K562 (cell line): ENCODE results near the gene EML3. TPM values are rescaled to one million over a fixed set of nuclear protein-coding genes. Genes with fewer than 3 reads are reported as not detected.
A peak's percentile ranks its signal among the peaks of the same experiment; 100 is the strongest.

Experiments
- EP400 ChIP-seq: fragments of 450-650 bp; IDR thresholded peaks from 2 replicates; pipeline ENCODE4 v1.6.1; 2017; ENCODE audit warnings: antibody characterized with exemption, mild to moderate bottlenecking, moderate library complexity
- ERF ChIP-seq: fragments of 450-650 bp; formaldehyde crosslinking; IDR thresholded peaks from 2 replicates; pipeline ENCODE4 v1.4.0; 2020; ENCODE audit warnings: mild to moderate bottlenecking, mixed read lengths
- GABPA ChIP-seq: fragments of 200-800 bp; sonication (Bioruptor generic); conservative IDR thresholded peaks from 2 replicates; pipeline ENCODE4 v1.6.1; 2016; ENCODE audit warnings: low read depth, missing genetic modification characterization, missing compliant biosample characterization
- HCFC1 ChIP-seq: IDR thresholded peaks from 2 replicates; pipeline ENCODE4 v1.6.1; 2012; ENCODE audit warnings: low read depth, low read length, improper control_type of control experiment
- POLR2AphosphoS5 ChIP-seq: IDR thresholded peaks from 2 replicates; pipeline ENCODE4 v1.6.1; 2011; ENCODE audit warnings: mild to moderate bottlenecking, low read depth, low read length, moderate library complexity; ENCODE audit not compliant: control insufficient read depth, insufficient read depth
- POLR3G ChIP-seq: IDR thresholded peaks from 2 replicates; pipeline ENCODE4 v1.6.1; 2011; ENCODE audit not compliant: insufficient read length, insufficient replicate concordance; ENCODE audit errors: extremely low read depth
- SAFB ChIP-seq: fragments of 200-400 bp; formaldehyde crosslinking; IDR thresholded peaks from 2 replicates; pipeline ENCODE4 v1.6.1; 2017; ENCODE audit warnings: low read depth, low read length, borderline replicate concordance
- SIRT6 ChIP-seq: IDR thresholded peaks from one replicate; pipeline ENCODE4 v1.6.1; 2012; ENCODE audit warnings: low read depth, mild to moderate bottlenecking, control low read depth, inconsistent platforms, low read length, moderate library complexity
- SREBF1 ChIP-seq: fragments of 150-350 bp; IDR thresholded peaks from 2 replicates; pipeline ENCODE4 v1.6.1; 2014; ENCODE audit warnings: antibody characterized with exemption, low read depth, low read length, borderline replicate concordance
- YY1 ChIP-seq, 3 experiments: IDR thresholded peaks; 2 replicates each; pipeline ENCODE4 v1.6.1; 2011; ENCODE audit warnings: low read length in 2 of 3, mild to moderate bottlenecking in 2 of 3, moderate library complexity in 2 of 3, borderline replicate concordance in 1 of 3, control low read depth in 1 of 3, low read depth in 1 of 3; ENCODE audit not compliant: insufficient read depth in 3 of 3, insufficient replicate concordance in 2 of 3, control insufficient read depth in 1 of 3, insufficient read length in 1 of 3; ENCODE audit errors: extremely low read depth in 1 of 3
- polyA plus RNA-seq, 8 experiments: library from polyadenylated mRNA; depleted of rRNA in 4 of 8; stranded (reverse) in 5 of 8; unstranded in 3 of 8; fragments of >200 nt; fragmentation: Nextera tagmentation in 2 of 8; fragmentation: Illumina TruSeq in 1 of 8; extraction: Ambion mirVana in 2 of 8; extraction: Trizol in 1 of 8; gene quantifications; 2 replicates each; pipeline versions ENCODE4 v1.2.1 to v1.2.3, GENCODE V29; 2011 to 2014; ENCODE audit warnings: inconsistent platforms in 1 of 8, missing spikeins in 1 of 8
- total RNA-seq, 7 experiments: library from RNA; depleted of rRNA in 6 of 7; stranded (reverse); fragments of >200 nt in 6 of 7; fragmentation: Illumina TruSeq in 2 of 7; extraction: Trizol in 2 of 7; gene quantifications; 2 replicates each; pipeline versions ENCODE4 v1.2.1 to v1.2.3, GENCODE V29; 2011 to 2021; ENCODE audit warnings: low replicate concordance in 1 of 7
- TF ChIP-seq, protein P1 (sequence below), 2 experiments: fragments of 450-650 bp in 1 of 2; sonication (generic) in 1 of 2; formaldehyde crosslinking; conservative IDR thresholded peaks; 2 replicates each; pipeline versions ENCODE4 v1.4.0 to v1.8.1; 2020 to 2022; ENCODE audit warnings: mild to moderate bottlenecking in 1 of 2, missing genetic modification reagents in 1 of 2
- TF ChIP-seq, protein P2 (sequence below): fragments of 450-650 bp; IDR thresholded peaks from 2 replicates; pipeline ENCODE4 v1.6.1; 2018; ENCODE audit not compliant: partially characterized antibody
- TF ChIP-seq, protein P3 (sequence below): sonication (generic); formaldehyde crosslinking; IDR thresholded peaks from 2 replicates; pipeline ENCODE4 v1.9.0; 2022; ENCODE audit warnings: mild to moderate bottlenecking, missing genetic modification reagents
- TF ChIP-seq, protein P4 (sequence below): conservative IDR thresholded peaks from 2 replicates; pipeline ENCODE4 v1.6.1; 2011; ENCODE audit warnings: low read depth, mild to moderate bottlenecking, low read length; ENCODE audit not compliant: control insufficient read depth
- TF ChIP-seq, protein P5 (sequence below): sonication (generic); formaldehyde crosslinking; IDR thresholded peaks from 2 replicates; pipeline ENCODE4 v1.8.0; 2022; ENCODE audit warnings: mild to moderate bottlenecking, missing genetic modification reagents

The EML3 gene
- total and polyA plus RNA-seq, 9 of the 15 experiments (the other 6 are each of a cell fraction or from before 2014, with no cell fraction given), result 0.32 to 90.5 (median 26.4) TPM

DNA sequence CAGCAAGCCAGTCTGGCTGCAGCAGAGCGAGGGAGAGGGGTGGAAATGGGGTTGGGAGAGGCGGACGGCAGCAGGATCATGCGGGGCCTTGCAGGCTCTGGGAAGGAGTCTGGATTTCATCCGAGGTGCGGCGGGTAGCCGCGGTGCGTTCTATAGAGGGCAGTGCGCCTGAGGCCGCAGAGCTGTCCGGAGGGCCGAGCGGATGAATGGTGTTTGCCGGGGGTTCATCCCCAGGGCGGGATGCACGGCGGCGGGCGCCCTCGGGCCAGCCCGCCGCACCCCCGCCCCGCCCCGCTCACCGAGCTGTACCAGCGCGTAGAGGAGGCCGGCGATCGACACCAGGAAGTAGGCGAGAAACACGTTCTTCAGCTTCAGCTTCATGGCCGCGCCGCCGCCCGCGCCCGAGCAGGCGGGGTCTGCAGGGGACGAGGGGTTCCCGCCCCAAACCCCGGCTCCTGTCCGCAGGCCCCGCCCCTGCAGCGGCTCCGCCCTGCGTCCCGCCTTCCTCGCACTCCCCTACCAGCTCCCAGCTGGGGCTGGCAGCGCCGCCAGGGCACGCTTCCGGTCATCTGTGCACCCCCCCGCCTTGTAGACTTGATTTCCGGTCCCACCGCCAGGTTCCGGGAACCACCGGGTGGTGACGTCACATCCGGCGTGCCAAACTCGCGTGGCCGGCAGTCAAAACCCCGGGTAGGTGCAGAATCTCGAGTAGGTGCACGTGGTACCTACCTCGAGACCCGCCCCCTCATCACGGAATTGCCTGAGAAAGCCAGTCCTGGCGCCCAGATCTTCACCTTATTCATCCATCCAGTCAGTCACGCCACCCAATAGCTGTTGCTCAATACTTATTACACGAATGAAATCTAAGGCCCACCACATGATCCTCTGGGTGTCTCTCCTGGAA, 9.2 kb upstream of the EML3 start, which contains the start of gene B3GAT3 (continued):
- TF ChIP-seq, protein P1, sequence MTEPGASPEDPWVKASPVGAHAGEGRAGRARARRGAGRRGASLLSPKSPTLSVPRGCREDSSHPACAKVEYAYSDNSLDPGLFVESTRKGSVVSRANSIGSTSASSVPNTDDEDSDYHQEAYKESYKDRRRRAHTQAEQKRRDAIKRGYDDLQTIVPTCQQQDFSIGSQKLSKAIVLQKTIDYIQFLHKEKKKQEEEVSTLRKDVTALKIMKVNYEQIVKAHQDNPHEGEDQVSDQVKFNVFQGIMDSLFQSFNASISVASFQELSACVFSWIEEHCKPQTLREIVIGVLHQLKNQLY (CRISPR knock-in tag; conservative IDR thresholded peaks at IDR 0.05), result no peak
- TF ChIP-seq GABPA (tag) (peak; percentile 99), EP400 (peak; percentile 94), SREBF1 (no peak), SIRT6 (no peak), YY1 (IDR thresholded peaks at IDR 0.05; ENCODE audit: borderline replicate concordance in 1 of 3, control insufficient read depth in 1 of 3, extremely low read depth in 1 of 3, insufficient read depth in 3 of 3, insufficient read length in 1 of 3, insufficient replicate concordance in 2 of 3, low read depth in 1 of 3, low read length in 2 of 3) (peak in 2 of 3 experiments; percentile 66 to 81), HCFC1 (peak; percentile 74), SAFB (peak; percentile 65; the same call in 1 of the 2 replicates), POLR3G (no peak), ERF (CRISPR knock-in tag) (no peak), POLR2AphosphoS5 (peak; percentile 75; the same call in 1 of the 2 replicates)
- TF ChIP-seq, protein P2, sequence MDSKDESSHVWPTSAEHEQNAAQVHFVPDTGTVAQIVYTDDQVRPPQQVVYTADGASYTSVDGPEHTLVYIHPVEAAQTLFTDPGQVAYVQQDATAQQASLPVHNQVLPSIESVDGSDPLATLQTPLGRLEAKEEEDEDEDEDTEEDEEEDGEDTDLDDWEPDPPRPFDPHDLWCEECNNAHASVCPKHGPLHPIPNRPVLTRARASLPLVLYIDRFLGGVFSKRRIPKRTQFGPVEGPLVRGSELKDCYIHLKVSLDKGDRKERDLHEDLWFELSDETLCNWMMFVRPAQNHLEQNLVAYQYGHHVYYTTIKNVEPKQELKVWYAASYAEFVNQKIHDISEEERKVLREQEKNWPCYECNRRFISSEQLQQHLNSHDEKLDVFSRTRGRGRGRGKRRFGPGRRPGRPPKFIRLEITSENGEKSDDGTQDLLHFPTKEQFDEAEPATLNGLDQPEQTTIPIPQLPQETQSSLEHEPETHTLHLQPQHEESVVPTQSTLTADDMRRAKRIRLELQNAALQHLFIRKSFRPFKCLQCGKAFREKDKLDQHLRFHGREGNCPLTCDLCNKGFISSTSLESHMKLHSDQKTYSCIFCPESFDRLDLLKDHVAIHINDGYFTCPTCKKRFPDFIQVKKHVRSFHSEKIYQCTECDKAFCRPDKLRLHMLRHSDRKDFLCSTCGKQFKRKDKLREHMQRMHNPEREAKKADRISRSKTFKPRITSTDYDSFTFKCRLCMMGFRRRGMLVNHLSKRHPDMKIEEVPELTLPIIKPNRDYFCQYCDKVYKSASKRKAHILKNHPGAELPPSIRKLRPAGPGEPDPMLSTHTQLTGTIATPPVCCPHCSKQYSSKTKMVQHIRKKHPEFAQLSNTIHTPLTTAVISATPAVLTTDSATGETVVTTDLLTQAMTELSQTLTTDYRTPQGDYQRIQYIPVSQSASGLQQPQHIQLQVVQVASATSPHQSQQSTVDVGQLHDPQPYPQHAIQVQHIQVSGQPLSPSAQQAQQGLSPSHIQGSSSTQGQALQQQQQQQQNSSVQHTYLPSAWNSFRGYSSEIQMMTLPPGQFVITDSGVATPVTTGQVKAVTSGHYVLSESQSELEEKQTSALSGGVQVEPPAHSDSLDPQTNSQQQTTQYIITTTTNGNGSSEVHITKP, result peak; percentile 6
- TF ChIP-seq, protein P3, sequence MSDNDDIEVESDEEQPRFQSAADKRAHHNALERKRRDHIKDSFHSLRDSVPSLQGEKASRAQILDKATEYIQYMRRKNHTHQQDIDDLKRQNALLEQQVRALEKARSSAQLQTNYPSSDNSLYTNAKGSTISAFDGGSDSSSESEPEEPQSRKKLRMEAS (CRISPR knock-in tag), result peak; percentile 97
- TF ChIP-seq, protein P4, sequence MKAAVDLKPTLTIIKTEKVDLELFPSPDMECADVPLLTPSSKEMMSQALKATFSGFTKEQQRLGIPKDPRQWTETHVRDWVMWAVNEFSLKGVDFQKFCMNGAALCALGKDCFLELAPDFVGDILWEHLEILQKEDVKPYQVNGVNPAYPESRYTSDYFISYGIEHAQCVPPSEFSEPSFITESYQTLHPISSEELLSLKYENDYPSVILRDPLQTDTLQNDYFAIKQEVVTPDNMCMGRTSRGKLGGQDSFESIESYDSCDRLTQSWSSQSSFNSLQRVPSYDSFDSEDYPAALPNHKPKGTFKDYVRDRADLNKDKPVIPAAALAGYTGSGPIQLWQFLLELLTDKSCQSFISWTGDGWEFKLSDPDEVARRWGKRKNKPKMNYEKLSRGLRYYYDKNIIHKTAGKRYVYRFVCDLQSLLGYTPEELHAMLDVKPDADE, result peak; percentile 82; the same call in 1 of the 2 replicates
- TF ChIP-seq, protein P5, sequence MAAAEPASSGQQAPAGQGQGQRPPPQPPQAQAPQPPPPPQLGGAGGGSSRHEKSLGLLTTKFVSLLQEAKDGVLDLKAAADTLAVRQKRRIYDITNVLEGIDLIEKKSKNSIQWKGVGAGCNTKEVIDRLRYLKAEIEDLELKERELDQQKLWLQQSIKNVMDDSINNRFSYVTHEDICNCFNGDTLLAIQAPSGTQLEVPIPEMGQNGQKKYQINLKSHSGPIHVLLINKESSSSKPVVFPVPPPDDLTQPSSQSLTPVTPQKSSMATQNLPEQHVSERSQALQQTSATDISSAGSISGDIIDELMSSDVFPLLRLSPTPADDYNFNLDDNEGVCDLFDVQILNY (CRISPR knock-in tag), result peak; percentile 54; the same call in 1 of the 2 replicates
